ENCODE measurements around the gene STAT5B. TPM values are rescaled to one million over a fixed set of nuclear protein-coding genes. Genes with fewer than 3 reads are reported as not detected.

STAT5B gene
- total and polyA plus RNA-seq, 9 of the 15 experiments (the other 6 are each of a cell fraction or from before 2014, with no cell fraction given), result 20.8 to 176 (median 92.4) TPM

DNA sequence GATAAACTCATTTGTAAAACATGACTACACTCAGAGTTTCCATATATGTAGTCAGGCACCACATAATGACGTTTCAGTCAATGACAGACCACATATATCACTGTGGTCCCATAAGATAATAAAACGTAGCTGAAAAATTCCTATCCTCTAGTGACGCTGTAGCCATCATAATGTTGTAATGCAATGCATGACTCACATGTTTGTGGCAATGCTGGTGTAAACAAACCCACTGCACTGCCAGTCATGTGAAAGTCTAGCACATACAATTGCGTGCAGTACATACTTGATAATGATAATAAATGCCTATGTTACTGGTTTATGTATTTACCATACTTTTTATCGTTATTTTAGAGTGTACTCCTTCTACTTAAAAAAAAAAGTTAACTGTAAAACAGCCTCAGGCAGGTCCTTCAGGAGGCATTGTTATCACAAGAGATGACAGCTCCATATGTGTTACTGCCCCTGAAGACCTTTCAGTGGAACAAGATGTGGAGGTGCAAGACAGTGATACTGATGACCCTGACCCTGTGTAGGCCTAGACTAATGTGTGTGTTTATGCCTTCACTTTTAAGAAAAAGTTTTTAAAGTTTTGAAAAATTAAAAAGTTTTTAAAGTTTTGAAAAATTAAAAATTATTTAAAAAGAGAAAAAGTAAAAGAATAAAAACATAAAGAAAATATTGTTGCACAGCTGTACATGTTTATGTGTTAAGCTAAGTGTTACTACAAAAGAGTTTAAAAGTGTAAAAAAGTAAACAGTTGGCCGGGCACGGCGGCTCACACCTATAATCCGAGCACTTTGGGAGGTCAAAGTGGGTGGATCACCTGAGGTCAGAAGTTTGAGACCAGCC is 9.0 kb downstream of the STAT5B start (continued):
- TF ChIP-seq, protein P1, sequence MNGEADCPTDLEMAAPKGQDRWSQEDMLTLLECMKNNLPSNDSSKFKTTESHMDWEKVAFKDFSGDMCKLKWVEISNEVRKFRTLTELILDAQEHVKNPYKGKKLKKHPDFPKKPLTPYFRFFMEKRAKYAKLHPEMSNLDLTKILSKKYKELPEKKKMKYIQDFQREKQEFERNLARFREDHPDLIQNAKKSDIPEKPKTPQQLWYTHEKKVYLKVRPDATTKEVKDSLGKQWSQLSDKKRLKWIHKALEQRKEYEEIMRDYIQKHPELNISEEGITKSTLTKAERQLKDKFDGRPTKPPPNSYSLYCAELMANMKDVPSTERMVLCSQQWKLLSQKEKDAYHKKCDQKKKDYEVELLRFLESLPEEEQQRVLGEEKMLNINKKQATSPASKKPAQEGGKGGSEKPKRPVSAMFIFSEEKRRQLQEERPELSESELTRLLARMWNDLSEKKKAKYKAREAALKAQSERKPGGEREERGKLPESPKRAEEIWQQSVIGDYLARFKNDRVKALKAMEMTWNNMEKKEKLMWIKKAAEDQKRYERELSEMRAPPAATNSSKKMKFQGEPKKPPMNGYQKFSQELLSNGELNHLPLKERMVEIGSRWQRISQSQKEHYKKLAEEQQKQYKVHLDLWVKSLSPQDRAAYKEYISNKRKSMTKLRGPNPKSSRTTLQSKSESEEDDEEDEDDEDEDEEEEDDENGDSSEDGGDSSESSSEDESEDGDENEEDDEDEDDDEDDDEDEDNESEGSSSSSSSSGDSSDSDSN (IDR thresholded peaks at IDR 0.05; ENCODE audit: borderline replicate concordance in 1 of 2, low read depth in 2 of 2, low read length in 2 of 2), result no peak
- TF ChIP-seq ETV6 (IDR thresholded peaks at IDR 0.05; ENCODE audit: borderline replicate concordance in 1 of 2, low read depth in 2 of 2, low read length in 1 of 2) (no peak), ETV6 (CRISPR knock-in tag; IDR thresholded peaks at IDR 0.05; ENCODE audit: borderline replicate concordance) (no peak), GABPA (tag; conservative IDR thresholded peaks at IDR 0.05; ENCODE audit: low read depth) (0 out of 2 replicates have a peak, but pooled peaks have one; percentile 12), ZNF263 (CRISPR knock-in tag; IDR thresholded peaks at IDR 0.05; ENCODE audit: borderline replicate concordance) (no peak), SNRNP70 (optimal IDR thresholded peaks at IDR 0.05; ENCODE audit: low read depth, low read length) (no peak), ZNF408 (CRISPR knock-in tag; IDR thresholded peaks at IDR 0.05; ENCODE audit: low read depth) (no peak), GABPB1 (CRISPR knock-in tag; IDR thresholded peaks at IDR 0.05) (no peak), PHF21A (IDR thresholded peaks at IDR 0.05; ENCODE audit: borderline replicate concordance, low read depth) (no peak)
- TF ChIP-seq, protein P2, sequence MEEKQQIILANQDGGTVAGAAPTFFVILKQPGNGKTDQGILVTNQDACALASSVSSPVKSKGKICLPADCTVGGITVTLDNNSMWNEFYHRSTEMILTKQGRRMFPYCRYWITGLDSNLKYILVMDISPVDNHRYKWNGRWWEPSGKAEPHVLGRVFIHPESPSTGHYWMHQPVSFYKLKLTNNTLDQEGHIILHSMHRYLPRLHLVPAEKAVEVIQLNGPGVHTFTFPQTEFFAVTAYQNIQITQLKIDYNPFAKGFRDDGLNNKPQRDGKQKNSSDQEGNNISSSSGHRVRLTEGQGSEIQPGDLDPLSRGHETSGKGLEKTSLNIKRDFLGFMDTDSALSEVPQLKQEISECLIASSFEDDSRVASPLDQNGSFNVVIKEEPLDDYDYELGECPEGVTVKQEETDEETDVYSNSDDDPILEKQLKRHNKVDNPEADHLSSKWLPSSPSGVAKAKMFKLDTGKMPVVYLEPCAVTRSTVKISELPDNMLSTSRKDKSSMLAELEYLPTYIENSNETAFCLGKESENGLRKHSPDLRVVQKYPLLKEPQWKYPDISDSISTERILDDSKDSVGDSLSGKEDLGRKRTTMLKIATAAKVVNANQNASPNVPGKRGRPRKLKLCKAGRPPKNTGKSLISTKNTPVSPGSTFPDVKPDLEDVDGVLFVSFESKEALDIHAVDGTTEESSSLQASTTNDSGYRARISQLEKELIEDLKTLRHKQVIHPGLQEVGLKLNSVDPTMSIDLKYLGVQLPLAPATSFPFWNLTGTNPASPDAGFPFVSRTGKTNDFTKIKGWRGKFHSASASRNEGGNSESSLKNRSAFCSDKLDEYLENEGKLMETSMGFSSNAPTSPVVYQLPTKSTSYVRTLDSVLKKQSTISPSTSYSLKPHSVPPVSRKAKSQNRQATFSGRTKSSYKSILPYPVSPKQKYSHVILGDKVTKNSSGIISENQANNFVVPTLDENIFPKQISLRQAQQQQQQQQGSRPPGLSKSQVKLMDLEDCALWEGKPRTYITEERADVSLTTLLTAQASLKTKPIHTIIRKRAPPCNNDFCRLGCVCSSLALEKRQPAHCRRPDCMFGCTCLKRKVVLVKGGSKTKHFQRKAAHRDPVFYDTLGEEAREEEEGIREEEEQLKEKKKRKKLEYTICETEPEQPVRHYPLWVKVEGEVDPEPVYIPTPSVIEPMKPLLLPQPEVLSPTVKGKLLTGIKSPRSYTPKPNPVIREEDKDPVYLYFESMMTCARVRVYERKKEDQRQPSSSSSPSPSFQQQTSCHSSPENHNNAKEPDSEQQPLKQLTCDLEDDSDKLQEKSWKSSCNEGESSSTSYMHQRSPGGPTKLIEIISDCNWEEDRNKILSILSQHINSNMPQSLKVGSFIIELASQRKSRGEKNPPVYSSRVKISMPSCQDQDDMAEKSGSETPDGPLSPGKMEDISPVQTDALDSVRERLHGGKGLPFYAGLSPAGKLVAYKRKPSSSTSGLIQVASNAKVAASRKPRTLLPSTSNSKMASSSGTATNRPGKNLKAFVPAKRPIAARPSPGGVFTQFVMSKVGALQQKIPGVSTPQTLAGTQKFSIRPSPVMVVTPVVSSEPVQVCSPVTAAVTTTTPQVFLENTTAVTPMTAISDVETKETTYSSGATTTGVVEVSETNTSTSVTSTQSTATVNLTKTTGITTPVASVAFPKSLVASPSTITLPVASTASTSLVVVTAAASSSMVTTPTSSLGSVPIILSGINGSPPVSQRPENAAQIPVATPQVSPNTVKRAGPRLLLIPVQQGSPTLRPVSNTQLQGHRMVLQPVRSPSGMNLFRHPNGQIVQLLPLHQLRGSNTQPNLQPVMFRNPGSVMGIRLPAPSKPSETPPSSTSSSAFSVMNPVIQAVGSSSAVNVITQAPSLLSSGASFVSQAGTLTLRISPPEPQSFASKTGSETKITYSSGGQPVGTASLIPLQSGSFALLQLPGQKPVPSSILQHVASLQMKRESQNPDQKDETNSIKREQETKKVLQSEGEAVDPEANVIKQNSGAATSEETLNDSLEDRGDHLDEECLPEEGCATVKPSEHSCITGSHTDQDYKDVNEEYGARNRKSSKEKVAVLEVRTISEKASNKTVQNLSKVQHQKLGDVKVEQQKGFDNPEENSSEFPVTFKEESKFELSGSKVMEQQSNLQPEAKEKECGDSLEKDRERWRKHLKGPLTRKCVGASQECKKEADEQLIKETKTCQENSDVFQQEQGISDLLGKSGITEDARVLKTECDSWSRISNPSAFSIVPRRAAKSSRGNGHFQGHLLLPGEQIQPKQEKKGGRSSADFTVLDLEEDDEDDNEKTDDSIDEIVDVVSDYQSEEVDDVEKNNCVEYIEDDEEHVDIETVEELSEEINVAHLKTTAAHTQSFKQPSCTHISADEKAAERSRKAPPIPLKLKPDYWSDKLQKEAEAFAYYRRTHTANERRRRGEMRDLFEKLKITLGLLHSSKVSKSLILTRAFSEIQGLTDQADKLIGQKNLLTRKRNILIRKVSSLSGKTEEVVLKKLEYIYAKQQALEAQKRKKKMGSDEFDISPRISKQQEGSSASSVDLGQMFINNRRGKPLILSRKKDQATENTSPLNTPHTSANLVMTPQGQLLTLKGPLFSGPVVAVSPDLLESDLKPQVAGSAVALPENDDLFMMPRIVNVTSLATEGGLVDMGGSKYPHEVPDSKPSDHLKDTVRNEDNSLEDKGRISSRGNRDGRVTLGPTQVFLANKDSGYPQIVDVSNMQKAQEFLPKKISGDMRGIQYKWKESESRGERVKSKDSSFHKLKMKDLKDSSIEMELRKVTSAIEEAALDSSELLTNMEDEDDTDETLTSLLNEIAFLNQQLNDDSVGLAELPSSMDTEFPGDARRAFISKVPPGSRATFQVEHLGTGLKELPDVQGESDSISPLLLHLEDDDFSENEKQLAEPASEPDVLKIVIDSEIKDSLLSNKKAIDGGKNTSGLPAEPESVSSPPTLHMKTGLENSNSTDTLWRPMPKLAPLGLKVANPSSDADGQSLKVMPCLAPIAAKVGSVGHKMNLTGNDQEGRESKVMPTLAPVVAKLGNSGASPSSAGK (IDR thresholded peaks at IDR 0.05), result peak; percentile 54; the same call in 1 of the 2 replicates
- TF ChIP-seq, protein P3, sequence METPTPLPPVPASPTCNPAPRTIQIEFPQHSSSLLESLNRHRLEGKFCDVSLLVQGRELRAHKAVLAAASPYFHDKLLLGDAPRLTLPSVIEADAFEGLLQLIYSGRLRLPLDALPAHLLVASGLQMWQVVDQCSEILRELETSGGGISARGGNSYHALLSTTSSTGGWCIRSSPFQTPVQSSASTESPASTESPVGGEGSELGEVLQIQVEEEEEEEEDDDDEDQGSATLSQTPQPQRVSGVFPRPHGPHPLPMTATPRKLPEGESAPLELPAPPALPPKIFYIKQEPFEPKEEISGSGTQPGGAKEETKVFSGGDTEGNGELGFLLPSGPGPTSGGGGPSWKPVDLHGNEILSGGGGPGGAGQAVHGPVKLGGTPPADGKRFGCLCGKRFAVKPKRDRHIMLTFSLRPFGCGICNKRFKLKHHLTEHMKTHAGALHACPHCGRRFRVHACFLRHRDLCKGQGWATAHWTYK (CRISPR knock-in tag; IDR thresholded peaks at IDR 0.05), result no peak

Data from K562 (cell line).